HG03066 (cell line): Measurements from ENCODE around the gene PTPRM.

Experiments
- ATAC-seq: cut with Tn5 transposase; IDR thresholded peaks from one replicate; pipeline ENCODE4 v1.9.1; 2021; ENCODE audit warnings: low read depth; ENCODE audit not compliant: unreplicated experiment

The PTPRM gene

DNA sequence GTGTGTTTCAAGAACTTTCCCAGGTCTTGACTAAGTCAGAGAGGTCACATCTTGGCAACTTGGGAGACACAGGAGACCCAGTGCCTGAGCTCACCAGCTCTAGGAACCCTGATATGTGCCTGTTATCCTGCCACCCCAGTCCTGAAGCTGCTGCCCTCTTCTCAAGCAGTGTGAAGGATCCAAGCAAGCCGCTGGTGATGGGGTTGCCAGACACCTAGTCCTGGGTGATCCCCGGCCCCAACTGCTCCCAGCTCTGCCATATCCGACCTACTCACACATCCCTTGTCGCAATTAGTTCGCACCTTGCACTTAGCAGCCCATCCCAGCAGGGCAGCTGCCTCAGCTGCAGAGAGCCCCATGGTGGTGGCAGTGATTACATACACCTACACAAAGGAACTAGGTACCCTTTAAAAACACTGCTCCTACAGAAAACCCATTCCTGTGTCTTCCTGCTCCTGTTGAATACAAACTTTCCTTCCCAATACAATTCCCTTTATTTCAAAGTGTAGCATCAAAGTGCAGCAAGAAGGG is 794.9 kb downstream of the PTPRM start:
- ATAC-seq = no peak

DNA sequence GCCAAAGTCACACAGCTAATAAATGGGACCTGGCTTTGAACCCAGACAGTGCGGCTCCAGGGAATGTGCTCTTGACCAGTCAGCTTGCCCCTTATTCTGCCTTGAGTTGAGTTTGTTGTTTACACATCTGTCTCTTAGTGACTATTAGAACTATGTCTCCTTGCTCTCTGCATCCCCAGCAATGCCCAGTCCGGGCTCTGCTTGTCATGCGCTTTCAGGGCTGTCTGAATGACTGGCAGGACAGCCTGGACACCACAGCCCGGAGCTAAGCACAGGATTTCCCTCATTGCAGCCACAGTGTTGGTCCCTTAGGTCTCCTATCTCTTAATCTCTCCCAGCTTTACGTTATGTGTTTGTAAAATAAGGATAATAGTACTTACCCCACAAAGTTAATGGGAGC is 795.7 kb downstream of the PTPRM start:
- no peak for ATAC-seq

DNA sequence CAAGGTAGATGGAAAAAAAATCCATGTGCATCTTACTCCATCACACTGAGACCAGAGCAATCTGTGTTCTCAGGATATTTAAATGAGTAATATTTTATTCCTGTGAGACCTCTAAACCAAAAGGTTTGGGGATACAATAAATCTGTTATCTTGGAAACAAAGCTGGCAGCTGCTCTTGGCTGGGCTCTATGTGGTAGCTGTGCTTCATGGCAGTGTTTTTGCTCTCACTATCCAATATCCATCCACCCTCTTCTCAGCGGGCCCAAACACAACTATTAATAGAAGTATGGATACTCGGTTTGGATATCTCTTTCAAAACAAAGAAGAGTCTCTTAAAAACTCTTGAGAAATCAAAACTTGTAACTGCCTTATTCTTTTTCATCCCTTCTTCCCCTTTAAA is 797.3 kb downstream of the PTPRM start:
- ATAC-seq = no peak

DNA sequence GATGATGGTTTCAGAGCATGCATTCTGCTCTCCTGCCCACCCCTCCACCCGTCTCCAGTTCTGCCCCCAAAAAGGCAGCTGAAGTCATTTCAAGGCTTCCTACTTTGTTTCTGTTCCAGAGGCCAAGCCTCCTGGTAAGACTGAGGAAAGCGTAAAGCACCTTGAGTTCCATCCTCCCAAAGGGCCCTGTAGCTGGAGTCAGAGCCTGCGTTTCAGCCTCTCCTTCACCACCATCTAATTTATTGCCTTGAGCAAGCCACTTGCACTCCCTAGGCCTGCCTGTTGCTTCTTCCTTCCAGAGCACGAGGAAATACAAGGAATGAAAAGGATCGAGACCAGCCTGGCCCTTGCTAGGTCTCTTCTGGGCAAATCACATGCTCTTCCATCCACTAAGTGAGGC is 797.9 kb downstream of the PTPRM start:
- ATAC-seq = no peak

DNA sequence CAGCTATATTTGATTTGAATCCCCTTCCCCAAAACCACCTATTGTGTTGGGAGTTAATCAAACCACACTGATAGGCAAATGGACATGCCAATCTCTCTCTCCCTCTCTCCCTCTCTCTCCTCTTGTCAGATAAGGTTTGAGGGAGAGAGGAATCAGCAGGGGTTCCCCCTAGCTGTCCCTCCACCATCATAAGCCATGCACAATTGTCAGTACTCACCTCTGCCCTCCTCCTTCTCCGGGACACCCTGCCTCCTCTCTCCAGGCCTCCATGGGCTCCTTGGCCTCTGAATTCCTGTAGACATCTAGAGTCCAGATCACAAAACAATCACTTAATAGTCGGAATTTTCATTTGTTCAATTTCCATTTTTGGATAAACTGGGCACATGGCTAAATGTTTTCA is 798.4 kb downstream of the PTPRM start:
- no peak for ATAC-seq

DNA sequence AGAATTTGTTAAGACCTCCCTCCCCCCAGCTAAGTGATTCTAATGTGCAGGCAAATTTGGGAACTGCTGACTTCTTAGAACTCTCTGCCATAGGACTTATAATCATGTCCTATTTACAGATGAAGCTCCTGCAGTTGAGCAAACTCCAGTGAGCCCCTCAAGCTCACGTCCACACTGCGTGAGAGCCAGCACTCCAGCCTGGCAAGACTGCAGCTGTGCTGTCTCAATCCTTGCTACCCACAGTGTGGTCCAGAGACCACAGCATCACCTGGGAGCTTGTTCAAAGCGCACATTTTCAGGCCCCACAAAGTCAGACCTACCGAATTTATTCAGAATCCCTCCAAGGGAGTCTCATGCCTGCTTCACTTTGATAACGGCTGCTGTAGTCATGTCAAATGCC is 799.0 kb downstream of the PTPRM start:
- no peak for ATAC-seq

DNA sequence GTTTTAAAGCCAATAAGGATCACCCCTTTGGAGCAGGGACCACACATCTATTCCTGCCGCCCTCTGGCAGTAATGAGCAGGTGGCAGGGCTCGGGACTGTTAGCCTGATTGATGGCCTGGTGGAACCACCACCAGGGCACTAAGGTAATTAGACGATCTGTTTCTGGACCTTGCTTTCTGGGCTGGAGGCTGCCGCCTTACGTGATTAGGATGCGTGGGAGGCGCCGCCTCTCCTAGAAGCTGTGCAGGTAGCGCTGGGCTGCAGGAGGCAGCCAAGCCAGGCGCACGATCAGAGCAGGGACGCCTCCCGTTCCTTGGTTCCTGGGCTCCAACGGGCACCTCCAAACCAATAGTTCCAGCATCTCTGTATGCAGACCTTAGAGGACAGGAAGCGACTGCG is 799.5 kb downstream of the PTPRM start:
- no peak for ATAC-seq

DNA sequence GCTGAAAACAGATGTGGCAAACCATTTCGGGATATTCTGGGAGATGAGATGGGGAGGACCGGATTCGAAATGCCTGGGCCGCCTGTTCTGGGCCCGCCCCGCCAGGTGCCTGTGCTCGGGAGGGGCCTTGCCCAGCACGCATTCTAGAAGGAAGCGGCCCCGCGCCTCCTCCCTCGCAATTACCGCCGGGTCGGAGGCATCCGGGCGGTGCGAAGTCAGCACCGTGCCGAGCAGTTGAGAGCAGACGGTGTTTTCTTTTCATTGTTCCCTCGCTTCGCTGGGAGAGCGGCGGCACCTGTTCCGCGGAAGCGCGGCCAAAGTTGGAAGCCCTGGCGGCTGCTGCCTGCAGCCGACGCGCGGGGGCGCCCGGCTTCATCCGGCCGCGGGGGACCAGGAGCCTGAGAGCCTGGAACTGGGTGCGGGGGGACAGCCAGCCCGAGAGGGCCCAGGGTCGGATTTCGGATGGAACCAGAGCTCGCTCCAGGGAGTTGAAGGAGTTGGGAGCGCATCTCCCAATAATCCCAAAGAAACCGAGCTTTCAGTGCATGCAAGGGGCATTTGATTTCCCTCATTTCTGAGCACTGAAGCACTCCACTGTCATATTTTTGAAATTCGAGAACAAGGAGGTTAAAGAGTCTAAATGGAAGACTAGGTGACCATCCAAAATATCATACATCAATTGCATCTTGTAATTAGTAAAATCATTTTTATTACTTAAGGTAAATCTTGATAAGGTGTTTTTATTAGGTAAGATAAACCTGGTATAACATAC is 800.3 kb downstream of the PTPRM start:
- ATAC-seq = no peak

DNA sequence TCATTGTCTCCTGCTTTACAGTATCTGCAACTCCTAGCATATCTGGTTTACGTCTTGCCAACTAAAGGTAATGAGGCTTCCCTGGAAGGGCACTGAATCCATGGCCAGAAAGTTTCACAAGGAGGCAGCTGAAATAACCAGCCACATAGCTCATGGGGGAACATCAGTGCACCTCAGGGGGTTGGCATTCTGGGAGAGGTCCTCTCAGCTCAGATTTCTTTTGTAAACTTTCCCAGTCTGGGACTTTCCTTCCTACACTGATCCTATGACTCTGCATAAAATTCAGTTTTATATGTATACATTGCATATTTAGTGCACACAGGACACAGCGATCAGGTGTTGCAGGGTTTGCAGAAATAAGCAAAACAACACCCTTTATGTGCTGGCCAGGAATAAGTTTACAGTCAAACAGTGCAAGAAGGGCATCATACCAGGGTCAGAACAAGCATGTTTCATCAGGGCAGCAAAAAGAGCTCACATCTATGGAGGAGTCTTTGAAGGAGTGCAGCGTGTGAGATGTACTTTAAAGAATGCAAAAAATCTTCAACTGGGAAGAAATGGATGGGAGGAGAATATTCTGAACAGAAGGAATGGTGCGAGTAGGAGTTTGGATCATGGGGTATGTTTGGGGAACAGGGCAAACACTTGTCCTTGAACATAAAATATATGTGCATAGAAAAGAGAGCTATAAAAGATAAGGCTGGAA is 801.5 kb downstream of the PTPRM start:
- no peak for ATAC-seq

DNA sequence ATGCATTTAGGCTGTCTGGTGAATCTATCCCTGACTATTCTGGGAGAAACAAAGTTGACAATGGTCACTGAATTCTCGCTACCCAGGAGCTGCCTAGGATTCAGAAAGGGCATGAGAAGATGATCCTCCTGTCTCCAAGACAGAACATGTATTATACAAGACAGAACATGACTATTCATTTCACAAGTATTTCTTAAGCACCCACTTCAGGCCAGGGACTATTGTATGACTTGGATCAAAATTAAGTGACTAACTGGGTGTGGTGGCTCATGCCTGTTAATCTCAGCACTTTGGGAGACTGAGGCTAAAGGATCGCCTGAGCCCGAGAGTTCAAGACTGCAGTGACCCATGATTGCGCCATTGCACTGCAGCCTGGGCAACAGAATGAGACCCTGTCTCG is 806.4 kb downstream of the PTPRM start:
- no peak for ATAC-seq

DNA sequence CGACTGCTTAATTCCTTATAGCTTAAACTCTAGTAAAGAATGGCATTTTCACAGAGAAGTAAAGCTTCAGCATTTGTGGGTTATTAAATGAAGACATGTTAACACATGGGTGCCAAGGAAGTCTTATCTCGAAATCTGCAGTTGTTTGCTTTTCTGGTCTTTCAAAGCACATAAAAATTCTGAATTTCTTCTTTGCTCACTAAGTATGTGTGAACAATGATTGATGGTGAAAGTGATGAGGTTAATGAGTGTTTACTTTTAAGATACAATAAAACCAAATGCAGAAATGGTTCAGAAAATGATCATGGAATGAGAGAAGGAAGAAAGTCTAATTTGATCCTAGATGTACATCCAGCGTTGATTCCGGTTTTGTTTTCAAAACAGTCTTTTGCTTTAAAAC is 807.6 kb downstream of the PTPRM start:
- ATAC-seq = no peak

DNA sequence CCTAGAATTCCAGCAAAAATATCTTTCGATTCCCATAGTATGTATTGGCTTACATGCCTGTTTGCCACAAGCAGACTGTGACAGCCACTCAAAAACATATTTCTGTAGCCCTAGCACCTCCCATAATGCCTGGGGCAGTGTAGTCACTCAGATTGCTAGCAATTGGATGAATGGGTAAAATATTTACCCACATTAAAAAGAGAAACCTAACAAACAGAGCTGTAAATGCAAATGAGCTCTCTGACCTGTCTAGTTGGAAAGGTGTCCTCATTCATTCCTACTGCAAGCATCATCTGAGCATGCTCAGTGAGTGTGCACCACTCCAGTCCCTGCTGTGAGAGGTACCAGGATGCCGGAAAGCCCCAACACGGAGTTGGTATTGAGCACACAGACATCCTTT is 808.1 kb downstream of the PTPRM start:
- ATAC-seq = no peak

DNA sequence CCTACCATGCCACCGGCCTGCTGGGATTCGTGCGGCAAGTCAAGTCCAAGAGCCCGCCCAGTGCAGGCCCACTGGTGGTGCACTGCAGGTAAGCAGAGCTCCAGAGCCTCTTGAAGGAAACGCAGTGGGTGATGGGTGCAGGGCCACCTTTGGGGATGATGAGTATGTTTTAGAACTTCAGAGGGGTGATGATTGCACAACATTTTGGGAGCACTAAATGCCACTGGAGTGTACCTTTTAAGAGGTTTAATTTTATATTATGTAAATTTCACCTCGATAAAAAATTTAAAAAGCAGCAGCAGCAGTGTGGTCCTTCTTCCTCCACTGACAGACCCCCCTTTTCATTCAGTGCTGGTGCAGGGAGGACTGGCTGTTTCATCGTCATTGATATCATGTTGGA is 809.0 kb downstream of the PTPRM start:
- ATAC-seq = no peak

DNA sequence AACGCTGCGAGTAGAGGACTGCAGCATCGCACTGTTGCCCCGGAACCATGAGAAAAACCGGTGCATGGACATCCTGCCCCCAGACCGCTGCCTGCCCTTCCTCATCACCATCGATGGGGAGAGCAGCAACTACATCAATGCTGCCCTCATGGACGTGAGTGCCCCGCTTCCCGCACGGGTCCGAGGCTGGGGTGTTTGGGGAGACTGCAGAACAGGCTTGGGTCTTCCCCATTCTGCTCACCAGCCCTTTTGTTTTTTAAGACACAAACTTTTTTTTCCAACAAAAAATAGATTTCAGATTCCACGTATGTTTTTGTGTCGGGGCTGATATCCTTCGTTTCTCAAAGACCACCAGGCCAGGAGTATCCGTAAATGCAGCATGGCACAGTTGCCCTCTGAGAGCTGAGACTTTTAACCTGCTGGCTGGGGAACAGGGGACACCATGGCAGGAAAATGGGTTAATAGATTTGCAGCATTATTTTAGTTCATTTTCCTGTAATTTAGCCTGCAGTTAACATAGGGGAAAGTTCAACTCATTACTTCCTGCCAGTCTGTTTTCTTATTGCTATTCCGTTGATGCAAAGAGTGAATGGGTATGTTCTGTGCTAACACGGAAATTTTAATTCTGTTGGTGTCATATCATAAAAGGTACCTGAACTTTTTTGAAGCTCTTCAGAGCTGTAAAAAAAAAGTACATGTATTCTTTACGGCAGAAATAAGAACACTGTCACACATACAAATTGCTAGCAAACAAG is 812.2 kb downstream of the PTPRM start:
- no peak for ATAC-seq

DNA sequence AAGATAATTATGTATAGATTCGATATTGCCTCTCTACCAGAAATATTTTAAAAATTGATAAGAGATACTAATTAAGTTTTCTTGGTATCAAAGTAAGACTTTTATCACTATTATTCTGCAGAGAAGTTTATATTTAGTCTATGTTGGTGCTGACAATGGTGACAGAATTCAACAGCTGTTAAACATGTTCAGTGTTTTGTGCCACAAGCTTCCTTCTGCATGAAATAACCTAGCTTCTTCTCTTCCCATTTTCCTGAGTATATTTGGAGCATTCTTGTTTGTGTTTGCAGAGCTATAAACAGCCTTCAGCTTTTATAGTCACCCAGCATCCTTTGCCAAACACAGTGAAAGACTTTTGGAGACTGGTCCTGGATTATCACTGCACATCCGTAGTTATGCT is 812.9 kb downstream of the PTPRM start:
- no peak for ATAC-seq

DNA sequence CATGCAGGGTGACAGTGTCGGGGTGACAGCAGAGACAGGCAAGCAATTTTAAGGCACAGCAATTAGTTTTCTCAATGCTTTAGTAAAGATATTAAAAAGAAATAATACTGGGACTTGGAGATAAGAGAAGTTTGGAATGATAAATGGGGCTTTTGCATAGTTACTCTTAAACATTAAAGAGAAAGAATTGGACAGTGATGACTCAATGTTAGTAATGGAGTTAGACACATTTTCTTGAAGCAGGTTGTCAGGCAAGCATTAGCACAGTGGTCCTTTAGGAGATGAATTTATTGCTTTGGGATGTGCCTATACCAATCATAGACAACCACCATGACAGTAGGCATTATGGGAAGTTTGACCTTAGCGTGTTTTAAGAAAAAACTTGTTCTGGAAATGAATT is 813.8 kb downstream of the PTPRM start:
- ATAC-seq = no peak

DNA sequence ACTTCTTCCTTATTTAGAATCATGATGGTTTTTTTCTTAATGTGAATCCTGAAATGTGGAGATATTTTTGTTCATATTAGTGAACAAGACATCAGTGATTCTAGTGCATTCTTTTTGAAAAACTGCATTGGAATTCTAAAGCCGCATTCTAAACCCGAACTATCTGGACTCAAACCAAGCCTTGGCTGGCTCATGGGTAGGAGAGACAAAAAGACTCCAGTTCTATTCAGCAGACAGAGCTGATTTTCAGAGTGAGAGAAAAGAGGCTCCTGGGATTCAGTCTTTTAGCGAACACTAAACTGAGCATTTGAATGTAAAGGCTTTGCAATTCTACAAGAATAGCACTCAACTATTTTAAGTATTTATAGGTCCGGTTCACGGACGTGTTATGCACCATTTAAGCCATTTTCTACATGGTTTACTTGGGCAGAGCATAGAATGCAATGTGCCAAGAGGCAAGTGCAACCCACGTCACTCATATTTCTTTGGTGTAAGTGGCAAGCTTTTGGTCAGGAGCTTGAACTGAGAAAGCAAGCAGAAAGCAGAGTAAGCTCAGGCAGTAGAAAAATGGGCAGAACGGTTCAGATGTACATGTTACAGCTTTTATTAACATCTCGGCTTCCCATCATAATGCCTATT is 814.8 kb downstream of the PTPRM start:
- no peak for ATAC-seq

DNA sequence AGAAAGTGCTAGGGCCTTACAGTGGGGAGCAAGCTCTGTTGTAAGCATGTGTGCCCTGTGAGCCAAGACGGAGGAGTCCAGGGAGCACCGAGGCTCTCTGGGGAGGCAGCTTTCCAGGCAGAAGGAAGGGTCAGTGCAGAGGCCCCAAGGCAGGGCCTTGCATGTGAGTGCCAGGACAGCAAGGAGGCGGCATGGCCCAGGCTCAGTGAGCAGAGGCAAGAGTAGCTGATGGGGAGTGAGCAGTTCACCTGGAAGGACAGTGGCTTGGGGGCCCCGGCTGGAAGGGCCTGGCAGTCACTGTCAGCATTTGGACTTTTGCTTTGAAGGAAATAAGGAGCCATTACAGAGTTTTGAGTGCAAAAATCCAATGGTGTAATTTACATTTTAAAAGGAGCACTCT is 818.3 kb downstream of the PTPRM start:
- ATAC-seq = no peak

DNA sequence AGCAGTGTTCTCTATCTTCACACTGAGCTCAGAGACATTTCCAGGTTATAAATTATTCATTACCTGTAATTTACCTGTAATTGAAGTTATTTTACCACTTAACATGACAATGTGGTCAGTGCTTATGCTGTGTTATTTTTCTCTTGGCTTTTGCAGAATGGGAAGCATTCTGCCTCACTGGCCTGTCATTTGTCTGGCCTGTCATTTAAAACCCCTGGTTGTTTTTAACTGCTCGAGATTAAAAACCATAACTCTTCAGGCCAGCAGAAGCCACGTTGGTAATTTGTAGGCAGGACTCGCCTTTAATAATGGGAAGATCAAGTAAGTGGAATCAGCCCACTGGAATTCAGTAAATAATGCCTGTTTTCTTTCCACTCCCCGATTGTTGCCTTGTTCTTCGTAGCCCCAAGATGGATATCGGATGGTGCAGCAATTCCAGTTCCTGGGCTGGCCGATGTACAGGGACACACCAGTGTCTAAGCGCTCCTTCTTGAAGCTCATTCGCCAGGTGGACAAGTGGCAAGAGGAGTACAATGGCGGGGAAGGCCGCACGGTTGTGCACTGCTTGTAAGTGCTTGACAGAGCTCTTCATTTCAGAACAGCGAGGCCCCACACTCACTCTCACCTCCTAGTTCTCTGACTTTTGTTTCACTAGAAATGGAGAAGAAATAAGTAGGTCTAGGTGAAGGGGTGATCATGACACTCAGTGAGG is 819.7 kb downstream of the PTPRM start:
- no peak for ATAC-seq
